Dendritic cell treated with granulocyte-macrophage colony-stimulating factor and Interleukin-4, amounts not matched to agents 40 ng/mL and 50 ng/mL, for 4 days (primary cell): ENCODE data around the gene PKP3.

Experiments used
- H3K27ac Mint-ChIP-seq: one replicate; pipeline ENCODE4 v1.8.0; 2022; ENCODE audit warnings: mild to moderate bottlenecking, mixed read lengths
- H3K27me3 Mint-ChIP-seq: one replicate; pipeline ENCODE4 v1.8.0; 2022; ENCODE audit warnings: mild to moderate bottlenecking, mixed read lengths
- H3K36me3 Mint-ChIP-seq: one replicate; pipeline ENCODE4 v1.8.0; 2022; ENCODE audit warnings: low read depth, mixed read lengths
- H3K4me1 Mint-ChIP-seq: one replicate; pipeline ENCODE4 v1.8.0; 2022; ENCODE audit warnings: low read depth, mixed read lengths
- H3K4me3 Mint-ChIP-seq: one replicate; pipeline ENCODE4 v1.8.0; 2022; ENCODE audit warnings: mild to moderate bottlenecking, moderate library complexity, mixed read lengths
- H3K9me3 Mint-ChIP-seq: one replicate; pipeline ENCODE4 v1.8.0; 2022; ENCODE audit warnings: mixed read lengths
- intact Hi-C: fragments of 100-400 bp; cut with micrococcal nuclease; formaldehyde crosslinking; loops from one replicate; pipeline ENCODE4 v1.15.0; 2022

Gene PKP3

GRCh38 chr11:412641-413119, 18.7 kb downstream of the PKP3 start:
- H3K4me1 Mint-ChIP-seq: peaks cover 44% of the 10 kb centered on the region
- no peaks in the 10 kb centered on the region for H3K9me3 Mint-ChIP-seq
- H3K27ac Mint-ChIP-seq: no peak overlapping the region
- H3K36me3 Mint-ChIP-seq: peaks cover 6% of the 10 kb centered on the region
- H3K27me3 Mint-ChIP-seq: peaks cover 2% of the 10 kb centered on the region
- H3K4me3 Mint-ChIP-seq: no peak overlapping the region
- intact Hi-C loops: no loop called here

- intact Hi-C loops: loop anchor here (2.0 kb wide), 1 partner anchor 35 kb away; no protein-coding TSS in a partner anchor
- Mint-ChIP-seq H3K27ac (peak overlapping the region; percentile 25), H3K4me1 (peaks cover 45% of the 10 kb centered on the region), H3K36me3 (peaks cover 6% of the 10 kb centered on the region), H3K9me3 (no peaks in the 10 kb centered on the region), H3K4me3 (peak overlapping the region; percentile 51), H3K27me3 (peaks cover 8% of the 10 kb centered on the region)
Observed at GRCh38 chr11:413120-414081, 19.4 kb downstream of the PKP3 start.

- Mint-ChIP-seq H3K36me3 (peaks cover 6% of the 10 kb centered on the region), H3K9me3 (no peaks in the 10 kb centered on the region), H3K4me3 (peak overlapping the region; percentile 90), H3K27ac (peak overlapping the region; percentile 84), H3K4me1 (peaks cover 50% of the 10 kb centered on the region), H3K27me3 (peaks cover 15% of the 10 kb centered on the region)
- intact Hi-C loops: loop anchor here (2.0 kb wide), 1 partner anchor 34 kb away; no protein-coding TSS in a partner anchor
Observed at GRCh38 chr11:414318-414857, 20.4 kb downstream of the PKP3 start.

- Mint-ChIP-seq H3K4me1 (peaks cover 51% of the 10 kb centered on the region), H3K9me3 (no peaks in the 10 kb centered on the region), H3K36me3 (peaks cover 6% of the 10 kb centered on the region), H3K27ac (peak overlapping the region; percentile 84), H3K27me3 (peaks cover 25% of the 10 kb centered on the region), H3K4me3 (peak overlapping the region; percentile 90)
- intact Hi-C loops: loop anchor here (2.0 kb wide), 1 partner anchor 33 kb away; no protein-coding TSS in a partner anchor
Observed at GRCh38 chr11:415640-416041, 21.6 kb downstream of the PKP3 start.

- Mint-ChIP-seq H3K4me3 (peak overlapping the region; percentile 90), H3K36me3 (peaks cover 6% of the 10 kb centered on the region), H3K27me3 (peaks cover 28% of the 10 kb centered on the region), H3K9me3 (no peaks in the 10 kb centered on the region), H3K4me1 (peaks cover 56% of the 10 kb centered on the region), H3K27ac (peak overlapping the region; percentile 84)
- intact Hi-C loops: no loop called here
Observed at GRCh38 chr11:416051-416756, 22.2 kb downstream of the PKP3 start.

GRCh38 chr11:416757-417621, 23.0 kb downstream of the PKP3 start:
- intact Hi-C loops: no loop called here

GRCh38 chr11:417652-418342, 23.8 kb downstream of the PKP3 start:
- peaks cover 53% of the 10 kb centered on the region for H3K4me1 Mint-ChIP-seq
- H3K27me3 Mint-ChIP-seq: peaks cover 32% of the 10 kb centered on the region
- peak overlapping the region; percentile 72 for H3K4me3 Mint-ChIP-seq
- no peaks in the 10 kb centered on the region for H3K9me3 Mint-ChIP-seq
- H3K27ac Mint-ChIP-seq: peak overlapping the region; percentile 84
- intact Hi-C loops: no loop called here
- H3K36me3 Mint-ChIP-seq: peaks cover 6% of the 10 kb centered on the region

More at GRCh38 chr11:416757-417621, 23.0 kb downstream of the PKP3 start:
- Mint-ChIP-seq H3K9me3 (no peaks in the 10 kb centered on the region), H3K27ac (peak overlapping the region; percentile 84), H3K4me3 (peak overlapping the region; percentile 90), H3K27me3 (peaks cover 28% of the 10 kb centered on the region), H3K4me1 (peaks cover 56% of the 10 kb centered on the region), H3K36me3 (peaks cover 6% of the 10 kb centered on the region)

GRCh38 chr11:418343-419247, 24.6 kb downstream of the PKP3 start:
- intact Hi-C loops: no loop called here
- peak overlapping the region; percentile 84 for H3K27ac Mint-ChIP-seq
- H3K4me3 Mint-ChIP-seq: no peak overlapping the region

GRCh38 chr11:419248-420005, 25.4 kb downstream of the PKP3 start:
- intact Hi-C loops: no loop called here
- no peak overlapping the region for H3K27ac Mint-ChIP-seq
- peaks cover 39% of the 10 kb centered on the region for H3K4me1 Mint-ChIP-seq
- H3K4me3 Mint-ChIP-seq: no peak overlapping the region
- peaks cover 41% of the 10 kb centered on the region for H3K27me3 Mint-ChIP-seq
- H3K9me3 Mint-ChIP-seq: no peaks in the 10 kb centered on the region
- peaks cover 6% of the 10 kb centered on the region for H3K36me3 Mint-ChIP-seq

More at GRCh38 chr11:418343-419247, 24.6 kb downstream of the PKP3 start:
- peaks cover 6% of the 10 kb centered on the region for H3K36me3 Mint-ChIP-seq
- H3K27me3 Mint-ChIP-seq: peaks cover 34% of the 10 kb centered on the region
- no peaks in the 10 kb centered on the region for H3K9me3 Mint-ChIP-seq
- peaks cover 45% of the 10 kb centered on the region for H3K4me1 Mint-ChIP-seq

GRCh38 chr11:420054-420910, 26.3 kb downstream of the PKP3 start:
- H3K36me3 Mint-ChIP-seq: peaks cover 6% of the 10 kb centered on the region
- H3K27me3 Mint-ChIP-seq: peaks cover 47% of the 10 kb centered on the region
- no peaks in the 10 kb centered on the region for H3K9me3 Mint-ChIP-seq
- no peak overlapping the region for H3K27ac Mint-ChIP-seq
- intact Hi-C loops: no loop called here
- no peak overlapping the region for H3K4me3 Mint-ChIP-seq
- H3K4me1 Mint-ChIP-seq: peaks cover 30% of the 10 kb centered on the region

GRCh38 chr11:420911-421321, 26.9 kb downstream of the PKP3 start:
- H3K36me3 Mint-ChIP-seq: peaks cover 6% of the 10 kb centered on the region
- no peaks in the 10 kb centered on the region for H3K9me3 Mint-ChIP-seq
- peaks cover 51% of the 10 kb centered on the region for H3K27me3 Mint-ChIP-seq
- no peak overlapping the region for H3K4me3 Mint-ChIP-seq
- intact Hi-C loops: no loop called here
- no peak overlapping the region for H3K27ac Mint-ChIP-seq
- H3K4me1 Mint-ChIP-seq: peaks cover 24% of the 10 kb centered on the region
